SK-N-SH (cell line): ENCODE data around the gene MAP2. TPM values are rescaled to one million over a fixed set of nuclear protein-coding genes. Genes with fewer than 3 reads are reported as not detected.

Source experiments
- CTCF ChIA-PET: fragments of 300-600, 350-600 bp; formaldehyde crosslinking; extraction: SDS; loops from one replicate; lab custom pipeline; 2021; lab: Yijun Ruan, JAX
- POLR2A ChIA-PET: fragments of 350-600 bp; sonication (Branson Sonifier 250); formaldehyde crosslinking; extraction: SDS; loops from one replicate; lab custom pipeline; 2020; ENCODE audit warnings: antibody characterized with exemption, inconsistent platforms; lab: Yijun Ruan, JAX
- DNase-seq: peaks from one replicate; pipeline ENCODE4 v3.0.0; 2012
- H2AFZ ChIP-seq: fragments of 200-600 bp; sonication (generic); 2 replicates; pipeline ENCODE4 v1.8.1; 2016; ENCODE audit warnings: antibody characterized with exemption, mild to moderate bottlenecking, low read depth
- H3F3A ChIP-seq: fragments of 200-600 bp; sonication (generic); replicated peaks from 2 replicates; pipeline ENCODE3; 2016; ENCODE audit warnings: antibody characterized with exemption, mild to moderate bottlenecking; ENCODE audit not compliant: insufficient read depth
- H3K27ac ChIP-seq, 2 experiments: fragments of 200-500 bp in 1 of 2; fragments of 200-600 bp in 1 of 2; sonication (Bioruptor generic) in 1 of 2; sonication (generic), shearing (Covaris generic) in 1 of 2; 2 replicates each; pipeline versions ENCODE4 v1.5.1 to v1.6.1; 2014 to 2016; ENCODE audit warnings: low read depth in 2 of 2, inconsistent platforms in 1 of 2, low read length in 1 of 2, mild to moderate bottlenecking in 1 of 2, mixed read lengths in 1 of 2
- H3K27me3 ChIP-seq: fragments of 200-600 bp; sonication (generic), shearing (Covaris generic); 2 replicates; pipeline ENCODE4 v1.6.1; 2016; ENCODE audit warnings: mixed run types; ENCODE audit not compliant: insufficient read depth
- H3K36me3 ChIP-seq, 2 experiments: fragments of 200-500 bp in 1 of 2; fragments of 200-600 bp in 1 of 2; sonication (Bioruptor generic) in 1 of 2; sonication (generic) in 1 of 2; replicated peaks in 1 of 2; 2 replicates each; pipeline versions ENCODE3 to v1.5.1; 2014 to 2016; ENCODE audit warnings: low read length in 1 of 2, mild to moderate bottlenecking in 1 of 2; ENCODE audit not compliant: insufficient read depth in 2 of 2, control insufficient read depth in 1 of 2
- H3K4me1 ChIP-seq, 2 experiments: fragments of 200-500 bp in 1 of 2; fragments of 200-600 bp in 1 of 2; sonication (Bioruptor generic) in 1 of 2; sonication (generic), shearing (Covaris generic) in 1 of 2; 2 replicates each; pipeline versions ENCODE4 v1.5.1 to v1.6.1; 2014 to 2016; ENCODE audit warnings: low read depth in 1 of 2, low read length in 1 of 2, mixed run types in 1 of 2; ENCODE audit not compliant: insufficient read depth in 2 of 2, control insufficient read depth in 1 of 2
- H3K4me2 ChIP-seq: fragments of 200-600 bp; sonication (generic), shearing (Covaris generic); 2 replicates; pipeline ENCODE4 v1.6.1; 2017; ENCODE audit warnings: mixed run types
- H3K4me3 ChIP-seq, 2 experiments: fragments of 200-500 bp in 1 of 2; fragments of 200-600 bp in 1 of 2; sonication (Bioruptor generic) in 1 of 2; sonication (generic), shearing (Covaris generic) in 1 of 2; 2 replicates each; pipeline versions ENCODE4 v1.5.1 to v1.8.1; 2014 to 2016; ENCODE audit warnings: low read depth in 2 of 2, inconsistent platforms in 1 of 2, low read length in 1 of 2, mild to moderate bottlenecking in 1 of 2, mixed read lengths in 1 of 2, moderate library complexity in 1 of 2
- H3K79me2 ChIP-seq: fragments of 200-600 bp; sonication (generic); 2 replicates; pipeline ENCODE4 v1.8.1; 2017; ENCODE audit warnings: mild to moderate bottlenecking; ENCODE audit not compliant: insufficient read depth
- H3K9ac ChIP-seq: fragments of 200-600 bp; sonication (generic); 2 replicates; pipeline ENCODE4 v1.6.1; 2017; ENCODE audit warnings: mixed run types
- H3K9me2 ChIP-seq: fragments of 200-600 bp; sonication (generic); 2 replicates; pipeline ENCODE4 v1.6.1; 2017; ENCODE audit warnings: mixed run types
- H3K9me3 ChIP-seq: fragments of 200-600 bp; sonication (generic); 2 replicates; pipeline ENCODE4 v1.6.1; 2017; ENCODE audit warnings: mixed run types, mild to moderate bottlenecking, moderate library complexity
- H4K20me1 ChIP-seq: fragments of 200-600 bp; sonication (generic); 2 replicates; pipeline ENCODE4 v1.6.1; 2017; ENCODE audit warnings: mild to moderate bottlenecking, mixed run types; ENCODE audit not compliant: insufficient read depth
- CHD2 ChIP-seq: fragments of 150-350 bp; IDR thresholded peaks from 2 replicates; pipeline ENCODE4 v1.6.1; 2018; ENCODE audit warnings: low read length; ENCODE audit not compliant: partially characterized antibody
- CTCF ChIP-seq: fragments of 200-600 bp; sonication (generic); IDR thresholded peaks from 2 replicates; pipeline ENCODE4 v1.6.1; 2017; ENCODE audit warnings: antibody characterized with exemption, mild to moderate bottlenecking, moderate library complexity
- FOXJ3 ChIP-seq: sonication (generic); formaldehyde crosslinking; IDR thresholded peaks from 2 replicates; pipeline ENCODE4 v1.5.1; 2020; ENCODE audit warnings: mild to moderate bottlenecking, missing genetic modification reagents
- FOXM1 ChIP-seq: IDR thresholded peaks from 2 replicates; pipeline ENCODE4 v1.4.0; 2012; ENCODE audit warnings: low read depth, mild to moderate bottlenecking
- GABPA ChIP-seq: IDR thresholded peaks from 2 replicates; pipeline ENCODE4 v1.4.0; 2012; ENCODE audit warnings: low read depth, mild to moderate bottlenecking
- GATA2 ChIP-seq: sonication (generic); formaldehyde crosslinking; IDR thresholded peaks from 2 replicates; pipeline ENCODE4 v1.5.0; 2020; ENCODE audit warnings: mild to moderate bottlenecking, missing genetic modification reagents
- JUND ChIP-seq: IDR thresholded peaks from 2 replicates; pipeline ENCODE4 v1.4.0; 2012
- MAX ChIP-seq: IDR thresholded peaks from 2 replicates; pipeline ENCODE4 v1.4.0; 2012; ENCODE audit warnings: low read depth
- MEF2A ChIP-seq: IDR thresholded peaks from 2 replicates; pipeline ENCODE4 v1.4.0; 2012; ENCODE audit warnings: low read depth, borderline replicate concordance
- NFIC ChIP-seq: IDR thresholded peaks from 2 replicates; pipeline ENCODE4 v1.4.0; 2012; ENCODE audit warnings: borderline replicate concordance
- NRF1 ChIP-seq: IDR thresholded peaks from 2 replicates; pipeline ENCODE4 v1.6.1; 2012; ENCODE audit warnings: low read depth, mild to moderate bottlenecking, low read length
- POLR2AphosphoS5 ChIP-seq: IDR thresholded peaks from 2 replicates; pipeline ENCODE4 v1.6.1; 2012; ENCODE audit warnings: low read depth, low read length
- REST ChIP-seq: IDR thresholded peaks from 2 replicates; pipeline ENCODE4 v1.6.1; 2012; ENCODE audit warnings: mild to moderate bottlenecking, low read depth, low read length, moderate library complexity
- TAF1 ChIP-seq: IDR thresholded peaks from 2 replicates; pipeline ENCODE4 v1.6.1; 2012; ENCODE audit warnings: low read depth, mild to moderate bottlenecking, low read length, moderate library complexity, borderline replicate concordance
- WGBS: methylation state at CpG from one replicate; pipeline ENCODE4 v1.1.6; 2017; ENCODE audit warnings: low lambda C conversion rate; 5-methylcytosine and 5-hydroxymethylcytosine counted together
- polyA plus RNA-seq, 3 experiments: library from polyadenylated mRNA; depleted of rRNA; stranded (reverse); fragments of >200 nt; gene quantifications; 2 replicates each; pipeline ENCODE4 v1.2.3, GENCODE V29; 2012
- TF ChIP-seq, protein P1 (sequence below): IDR thresholded peaks from 2 replicates; pipeline ENCODE4 v1.4.0; 2012; ENCODE audit warnings: low read depth, borderline replicate concordance

The MAP2 gene
- polyA plus RNA-seq, 1 of the 3 experiments (the other 2 are of a cell fraction), result 7.8 TPM

GRCh38 chr2:209680596-209680995 is 256.7 kb downstream of the MAP2 start:
- DNase-seq, result no peak
- no peak overlapping the region for H3K27ac ChIP-seq
- no peaks in the 10 kb centered on the region; a peak in 1 of 4 replicates for H3K4me1 ChIP-seq
- H2AFZ ChIP-seq, result no peak overlapping the region
- no peak overlapping the region for H3K9ac ChIP-seq
- ChIA-PET POLR2A (no interaction called here), CTCF (no interaction called here)
- no peaks in the 10 kb centered on the region for H3F3A ChIP-seq
- H3K27me3 ChIP-seq, result no peaks in the 10 kb centered on the region
- H3K79me2 ChIP-seq, result no peaks in the 10 kb centered on the region
- TF ChIP-seq GATA2 (no peak), MEF2A (no peak), MAX (no peak), JUND (no peak), NRF1 (no peak), CHD2 (no peak), TAF1 (no peak), POLR2AphosphoS5 (no peak), NFIC (no peak), REST (no peak), FOXJ3 (no peak), FOXM1 (no peak), GABPA (no peak), CTCF (no peak)
- TF ChIP-seq, protein P1, sequence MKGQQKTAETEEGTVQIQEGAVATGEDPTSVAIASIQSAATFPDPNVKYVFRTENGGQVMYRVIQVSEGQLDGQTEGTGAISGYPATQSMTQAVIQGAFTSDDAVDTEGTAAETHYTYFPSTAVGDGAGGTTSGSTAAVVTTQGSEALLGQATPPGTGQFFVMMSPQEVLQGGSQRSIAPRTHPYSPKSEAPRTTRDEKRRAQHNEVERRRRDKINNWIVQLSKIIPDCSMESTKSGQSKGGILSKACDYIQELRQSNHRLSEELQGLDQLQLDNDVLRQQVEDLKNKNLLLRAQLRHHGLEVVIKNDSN, result no peak
- no peaks in the 10 kb centered on the region for H3K9me3 ChIP-seq
- peaks cover 0 to 33% of the 10 kb centered on the region in 2 experiments for H3K36me3 ChIP-seq
- no peak overlapping the region for H3K4me3 ChIP-seq
- no peaks in the 10 kb centered on the region for H3K9me2 ChIP-seq
- WGBS, result 91% methylated on average over 1 of the region's 1 CpG
- no peaks in the 10 kb centered on the region for H4K20me1 ChIP-seq
- H3K4me2 ChIP-seq, result no peak overlapping the region
